ENCODE results near the gene CSMD2. TPM values are rescaled to one million over a fixed set of nuclear protein-coding genes. Genes with fewer than 3 reads are reported as not detected.

CSMD2 gene
- total RNA-seq, 1 experiment from 2014 or later = not detected

- in situ Hi-C loops (cut with HindIII; ENCODE audit: low pct_unique_long_range_greater_than_20kb, low sequenced_read_pairs) = no loop called here
- DNase-seq (ENCODE audit: low read depth) = no peak
Measured at GRCh38 chr1:33469691-33470090, 695.3 kb downstream of the CSMD2 start.

GRCh38 chr1:33468967-33469366, 696.1 kb downstream of the CSMD2 start:
- no peak for DNase-seq (ENCODE audit: low read depth)
- in situ Hi-C loops (cut with HindIII; ENCODE audit: low pct_unique_long_range_greater_than_20kb, low sequenced_read_pairs) = no loop called here

GRCh38 chr1:33468531-33468930, 696.5 kb downstream of the CSMD2 start:
- in situ Hi-C loops (cut with HindIII; ENCODE audit: low pct_unique_long_range_greater_than_20kb, low sequenced_read_pairs) = no loop called here
- DNase-seq (ENCODE audit: low read depth) = no peak

GRCh38 chr1:33468011-33468410, 697.0 kb downstream of the CSMD2 start:
- DNase-seq (ENCODE audit: low read depth) = no peak
- in situ Hi-C loops (cut with HindIII; ENCODE audit: low pct_unique_long_range_greater_than_20kb, low sequenced_read_pairs) = no loop called here

- in situ Hi-C loops (cut with HindIII; ENCODE audit: low pct_unique_long_range_greater_than_20kb, low sequenced_read_pairs) = no loop called here
- no peak for DNase-seq (ENCODE audit: low read depth)
Measured at GRCh38 chr1:33466159-33466558, 698.9 kb downstream of the CSMD2 start.

GRCh38 chr1:33465316-33465715, 699.7 kb downstream of the CSMD2 start:
- in situ Hi-C loops (cut with HindIII; ENCODE audit: low pct_unique_long_range_greater_than_20kb, low sequenced_read_pairs) = no loop called here
- no peak for DNase-seq (ENCODE audit: low read depth)

GRCh38 chr1:33464552-33464951, 700.5 kb downstream of the CSMD2 start:
- in situ Hi-C loops (cut with HindIII; ENCODE audit: low pct_unique_long_range_greater_than_20kb, low sequenced_read_pairs) = no loop called here
- no peak for DNase-seq (ENCODE audit: low read depth)

Other genes starting within 250 kb of the CSMD2 start
- not detected in 2 replicates for gene C1orf94, start 11.7 kb upstream of the CSMD2 start, total RNA-seq (2014; rRNA removed; shearing (Covaris generic); ENCODE audit: low replicate concordance)

All from Caki2 (cell line).